ENCODE data around the gene DEDD2.

- TF ChIP-seq CTCF (IDR thresholded peaks at IDR 0.05; ENCODE audit: insufficient read depth, low read length) = no peak
- no peak for TF ChIP-seq POLR2AphosphoS5 (IDR thresholded peaks at IDR 0.05; ENCODE audit: low read depth)
- no peak for TF ChIP-seq REST (IDR thresholded peaks at IDR 0.05; ENCODE audit: insufficient replicate concordance, low read depth)
- no peak for TF ChIP-seq GABPA (IDR thresholded peaks at IDR 0.05; ENCODE audit: low read depth)
These were observed 51.2 kb downstream of the DEDD2 start for GRCh38 chr19:42166316-42166715.

All from HL-60 (cell line).